Endodermal cell (in vitro differentiated cells): Measurements from ENCODE around the gene MRPS16. TPM values are rescaled to one million over a fixed set of nuclear protein-coding genes. Genes with fewer than 3 reads are reported as not detected.
A peak's percentile ranks its signal among the peaks of the same experiment; 100 is the strongest.

Experiments used
- DNase-seq: peaks from one replicate; pipeline ENCODE4 v3.0.0-alpha.2; 2017
- H3K27ac ChIP-seq: 2 replicates; pipeline ENCODE4 v1.5.1; 2013; ENCODE audit warnings: mild to moderate bottlenecking, low read depth, low read length, moderate library complexity
- H3K27me3 ChIP-seq: 2 replicates; pipeline ENCODE4 v1.6.1; 2013; ENCODE audit warnings: mild to moderate bottlenecking, low read length, moderate library complexity; ENCODE audit not compliant: insufficient read depth, control insufficient read depth, poor library complexity, severe bottlenecking
- H3K36me3 ChIP-seq: 2 replicates; pipeline ENCODE4 v1.7.0; 2013; ENCODE audit warnings: mild to moderate bottlenecking, low read length, moderate library complexity; ENCODE audit not compliant: control insufficient read depth, insufficient read depth
- H3K4me1 ChIP-seq: one replicate; pipeline ENCODE4 v1.7.0; 2013; ENCODE audit warnings: low read length; ENCODE audit not compliant: control insufficient read depth, insufficient read depth
- H3K4me3 ChIP-seq: 2 replicates; pipeline ENCODE4 v1.5.1; 2013; ENCODE audit warnings: mild to moderate bottlenecking, low read length, moderate library complexity
- H3K9ac ChIP-seq: 2 replicates; pipeline ENCODE4 v1.6.1; 2013; ENCODE audit warnings: mild to moderate bottlenecking, low read length, moderate library complexity; ENCODE audit not compliant: poor library complexity, severe bottlenecking; ENCODE audit errors: extremely low read depth
- H3K9me3 ChIP-seq: 2 replicates; pipeline ENCODE4 v1.6.1; 2013; ENCODE audit warnings: mild to moderate bottlenecking, low read length, moderate library complexity; ENCODE audit not compliant: control insufficient read depth
- H3K27ac Mint-ChIP-seq: 2 replicates; pipeline ENCODE4 v1.8.0; 2020; ENCODE audit warnings: mixed read lengths
- H3K27me3 Mint-ChIP-seq: 2 replicates; pipeline ENCODE4 v1.8.0; 2021; ENCODE audit warnings: mild to moderate bottlenecking, mixed read lengths; ENCODE audit not compliant: insufficient read depth
- H3K36me3 Mint-ChIP-seq: 2 replicates; pipeline ENCODE4 v1.8.0; 2020; ENCODE audit warnings: low read depth, mixed read lengths
- H3K4me1 Mint-ChIP-seq: 2 replicates; pipeline ENCODE4 v1.8.0; 2020; ENCODE audit warnings: mixed read lengths
- H3K4me3 Mint-ChIP-seq: 2 replicates; pipeline ENCODE4 v1.8.0; 2020; ENCODE audit warnings: mild to moderate bottlenecking, moderate library complexity, mixed read lengths
- H3K9me3 Mint-ChIP-seq: 2 replicates; pipeline ENCODE4 v1.8.0; 2020; ENCODE audit warnings: mild to moderate bottlenecking, mixed read lengths
- WGBS, 2 experiments: methylation state at CpG; one replicate each; pipeline versions ENCODE4 v1.1.5 to v1.1.7; 2013; ENCODE audit warnings: missing lambda C conversion rate in 2 of 2, mixed read lengths in 1 of 2; ENCODE audit not compliant: insufficient coverage in 1 of 2, insufficient read length in 1 of 2; 5-methylcytosine and 5-hydroxymethylcytosine counted together
- total RNA-seq, 2 donors: library from RNA; stranded (reverse); fragmentation: NEBNext Ultra II Directional in 1 of 2; extraction: Animal tissue kit (Norgen Biotek cat#: 25700) in 1 of 2; gene quantifications; 2 replicates in 1 of 2; 3 replicates in 1 of 2; pipeline ENCODE4 v1.2.1, GENCODE V29; 2021
- TF ChIP-seq, protein P1 (sequence below): fragments of 200-600 bp; sonication (generic); conservative IDR thresholded peaks from 2 replicates; pipeline ENCODE4 v1.5.0; 2021; ENCODE audit warnings: antibody characterized with exemption, mild to moderate bottlenecking

The MRPS16 gene
- total RNA-seq, 2 donors from 2014 or later, result 100.0 to 104 TPM

DNA sequence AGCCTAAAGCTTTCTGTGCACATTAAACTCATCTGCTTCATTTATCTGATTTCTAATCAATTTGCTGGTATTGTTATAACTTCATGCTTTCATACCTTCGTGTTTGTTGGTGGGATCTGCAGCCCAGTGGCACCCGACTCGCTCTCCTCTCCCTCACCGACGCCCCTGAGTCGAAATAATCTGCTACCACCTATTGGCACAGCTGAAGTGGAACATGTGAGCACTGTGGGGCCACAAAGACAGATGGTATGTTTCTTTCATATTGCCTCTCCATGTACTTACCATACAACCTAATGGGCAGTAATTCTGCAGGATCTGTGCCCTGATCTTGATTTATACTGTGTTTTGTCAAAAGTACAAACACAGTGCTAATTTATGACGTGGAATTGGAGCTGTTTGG lies 17.7 kb downstream of the MRPS16 start:
- Histone ChIP-seq H3K4me3 (no peak overlapping the region), H3K9ac (no peak overlapping the region), H3K27me3 (no peaks in the 10 kb centered on the region), H3K36me3 (peaks cover 73% of the 10 kb centered on the region), H3K9me3 (no peaks in the 10 kb centered on the region), H3K27ac (no peak overlapping the region), H3K4me1 (no peaks in the 10 kb centered on the region)
- WGBS, 2 experiments, result 91 to 94% methylated on average over 7 of the region's 7 CpGs
- no peaks in the 10 kb centered on the region for H3K9me3 Mint-ChIP-seq
- peak overlapping the region; percentile 22 for H3K27ac Mint-ChIP-seq
- H3K36me3 Mint-ChIP-seq, result peaks cover 44% of the 10 kb centered on the region
- no peaks in the 10 kb centered on the region for H3K4me1 Mint-ChIP-seq
- TF ChIP-seq, protein P1, sequence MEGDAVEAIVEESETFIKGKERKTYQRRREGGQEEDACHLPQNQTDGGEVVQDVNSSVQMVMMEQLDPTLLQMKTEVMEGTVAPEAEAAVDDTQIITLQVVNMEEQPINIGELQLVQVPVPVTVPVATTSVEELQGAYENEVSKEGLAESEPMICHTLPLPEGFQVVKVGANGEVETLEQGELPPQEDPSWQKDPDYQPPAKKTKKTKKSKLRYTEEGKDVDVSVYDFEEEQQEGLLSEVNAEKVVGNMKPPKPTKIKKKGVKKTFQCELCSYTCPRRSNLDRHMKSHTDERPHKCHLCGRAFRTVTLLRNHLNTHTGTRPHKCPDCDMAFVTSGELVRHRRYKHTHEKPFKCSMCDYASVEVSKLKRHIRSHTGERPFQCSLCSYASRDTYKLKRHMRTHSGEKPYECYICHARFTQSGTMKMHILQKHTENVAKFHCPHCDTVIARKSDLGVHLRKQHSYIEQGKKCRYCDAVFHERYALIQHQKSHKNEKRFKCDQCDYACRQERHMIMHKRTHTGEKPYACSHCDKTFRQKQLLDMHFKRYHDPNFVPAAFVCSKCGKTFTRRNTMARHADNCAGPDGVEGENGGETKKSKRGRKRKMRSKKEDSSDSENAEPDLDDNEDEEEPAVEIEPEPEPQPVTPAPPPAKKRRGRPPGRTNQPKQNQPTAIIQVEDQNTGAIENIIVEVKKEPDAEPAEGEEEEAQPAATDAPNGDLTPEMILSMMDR, result no peak
- no peak for DNase-seq
- H3K4me3 Mint-ChIP-seq, result no peak overlapping the region
- no peaks in the 10 kb centered on the region for H3K27me3 Mint-ChIP-seq

GRCh38 chr10:73233883-73234282 lies 18.6 kb downstream of the MRPS16 start:
- no peaks in the 10 kb centered on the region for H3K9me3 Mint-ChIP-seq
- no peaks in the 10 kb centered on the region for H3K4me1 Mint-ChIP-seq
- H3K27me3 Mint-ChIP-seq, result no peaks in the 10 kb centered on the region
- peaks cover 65% of the 10 kb centered on the region for H3K36me3 ChIP-seq
- H3K27ac Mint-ChIP-seq, result no peak overlapping the region
- H3K4me1 ChIP-seq, result no peaks in the 10 kb centered on the region
- DNase-seq, result no peak
- H3K4me3 Mint-ChIP-seq, result no peak overlapping the region
- no peaks in the 10 kb centered on the region for H3K27me3 ChIP-seq
- no peak overlapping the region for H3K27ac ChIP-seq
- TF ChIP-seq, protein P1, result no peak
- peaks cover 39% of the 10 kb centered on the region for H3K36me3 Mint-ChIP-seq
- 80 to 84% methylated on average over 1 to 2 of the region's 2 CpGs for WGBS, 2 experiments
- no peak overlapping the region for H3K9ac ChIP-seq
- no peak overlapping the region for H3K4me3 ChIP-seq
- H3K9me3 ChIP-seq, result no peaks in the 10 kb centered on the region

GRCh38 chr10:73232887-73233286 lies 19.6 kb downstream of the MRPS16 start:
- Histone ChIP-seq H3K4me1 (no peaks in the 10 kb centered on the region), H3K4me3 (no peak overlapping the region), H3K9me3 (no peaks in the 10 kb centered on the region), H3K27ac (no peak overlapping the region), H3K27me3 (no peaks in the 10 kb centered on the region), H3K9ac (no peak overlapping the region), H3K36me3 (peaks cover 57% of the 10 kb centered on the region)
- DNase-seq, result peak; percentile 57
- 95 to 98% methylated on average over 6 to 8 of the region's 8 CpGs for WGBS, 2 experiments
- no peaks in the 10 kb centered on the region for H3K27me3 Mint-ChIP-seq
- no peaks in the 10 kb centered on the region for H3K4me1 Mint-ChIP-seq
- peaks cover 35% of the 10 kb centered on the region for H3K36me3 Mint-ChIP-seq
- TF ChIP-seq, protein P1, result peak; percentile 64
- no peak overlapping the region for H3K27ac Mint-ChIP-seq
- no peak overlapping the region for H3K4me3 Mint-ChIP-seq
- H3K9me3 Mint-ChIP-seq, result no peaks in the 10 kb centered on the region
